ENCODE measurements around the gene RPL7L1. TPM values are rescaled to one million over a fixed set of nuclear protein-coding genes. Genes with fewer than 3 reads are reported as not detected.

RPL7L1 gene
- total and polyA plus RNA-seq, 2 of the 4 experiments (the other 2 are of a cell fraction): 43.0 to 112 TPM

- no peak overlapping the region for H2AK5ac ChIP-seq (ENCODE audit: low read depth, low read length)
- H3K27ac ChIP-seq (ENCODE audit: insufficient read depth, low read length): no peak overlapping the region
- ChIA-PET CTCF (no interaction called here), POLR2A (ENCODE audit: unreplicated experiment) (no interaction called here)
- in situ Hi-C loops (cut with MboI; ENCODE audit: low sequenced_read_pairs) (loop anchor here (10.0 to 25.0 kb wide), 2 partner anchors 245 to 813 kb away; no protein-coding TSS in a partner anchor), dilution Hi-C loops (cut with HindIII; ENCODE audit: low sequenced_read_pairs, unreplicated experiment) (no loop called here), intact Hi-C loops (cut with micrococcal nuclease) (loop anchor here (1.0 to 10.0 kb wide), 5 partner anchors 77 to 825 kb away; partner anchors contain the start of genes KLHDC3 and PEX6)
- no peak for TF ChIP-seq BHLHE40 (IDR thresholded peaks at IDR 0.05; ENCODE audit: low read depth, low read length)
- TF ChIP-seq USF2 (IDR thresholded peaks at IDR 0.05; ENCODE audit: low read depth, low read length): no peak
- TF ChIP-seq MAFK (IDR thresholded peaks at IDR 0.05; ENCODE audit: low read depth, low read length): no peak
- no peak for TF ChIP-seq RCOR1 (IDR thresholded peaks at IDR 0.05; ENCODE audit: insufficient replicate concordance, low read length)
- TF ChIP-seq CEBPB (IDR thresholded peaks at IDR 0.05; ENCODE audit: low read depth, low read length): no peak
- no peak for TF ChIP-seq MXI1 (IDR thresholded peaks at IDR 0.05; ENCODE audit: borderline replicate concordance, low read depth, low read length)
- TF ChIP-seq FOS (IDR thresholded peaks at IDR 0.05; ENCODE audit: low read depth, low read length): no peak
- TF ChIP-seq CHD1 (IDR thresholded peaks at IDR 0.05; ENCODE audit: low read depth, low read length): no peak
- TF ChIP-seq ELK1 (IDR thresholded peaks at IDR 0.05; ENCODE audit: borderline replicate concordance, low read depth, low read length): no peak
- TF ChIP-seq SMC3 (IDR thresholded peaks at IDR 0.05; ENCODE audit: low read depth, low read length): no peak
- TF ChIP-seq MAZ (IDR thresholded peaks at IDR 0.05; ENCODE audit: borderline replicate concordance, low read depth, low read length): no peak
- no peak for TF ChIP-seq CTCF (conservative IDR thresholded peaks at IDR 0.05; ENCODE audit: low read depth, low read length)
- TF ChIP-seq RAD21 (IDR thresholded peaks at IDR 0.05; ENCODE audit: low read length): no peak
- TF ChIP-seq NFE2L2 (IDR thresholded peaks at IDR 0.05; ENCODE audit: low read depth, low read length): no peak
- H3K4ac ChIP-seq (ENCODE audit: low read depth, low read length): no peak overlapping the region
- no peaks in the 10 kb centered on the region for H3K79me1 ChIP-seq (ENCODE audit: low read depth in 1 of 2, low read length in 2 of 2)
- ATAC-seq (ENCODE audit: low read depth) (no peak), DNase-seq (no peak)
- no peak overlapping the region; the same call in 1 of the 2 replicates for H4K5ac ChIP-seq (ENCODE audit: low read depth, low read length)
- no peaks in the 10 kb centered on the region for H3K9me3 ChIP-seq (ENCODE audit: control insufficient read depth, insufficient read depth, low read length)
- no peak overlapping the region for H2BK120ac ChIP-seq (ENCODE audit: low read depth, low read length)
- H2AK9ac ChIP-seq (replicated peaks; ENCODE audit: low read depth, low read length, poor library complexity): no peak overlapping the region
- H3K56ac ChIP-seq (ENCODE audit: extremely low read depth, insufficient read depth, low read length): no peak overlapping the region
- no peak overlapping the region for H3K4me3 ChIP-seq (ENCODE audit: insufficient read depth, low read depth, low read length)
- H4K8ac ChIP-seq (ENCODE audit: low read depth in 2 of 2, low read length in 2 of 2): peak overlapping the region in 1 of 2 experiments; percentile 5; a peak in 1 of 4 replicates
- no peaks in the 10 kb centered on the region for H3K27me3 ChIP-seq (ENCODE audit: control insufficient read depth, insufficient read depth, low read length)
- H4K91ac ChIP-seq (ENCODE audit: insufficient read depth, low read depth, low read length): no peak overlapping the region
- H3K36me3 ChIP-seq (ENCODE audit: control insufficient read depth, insufficient read depth, low read length): no peaks in the 10 kb centered on the region
- no peak overlapping the region for H3K9ac ChIP-seq (ENCODE audit: low read depth, low read length)
- no peak overlapping the region for H2BK15ac ChIP-seq (ENCODE audit: low read depth, low read length)
- no peak overlapping the region for H2BK5ac ChIP-seq (ENCODE audit: low read depth, low read length, poor library complexity, severe bottlenecking)
- no peak overlapping the region for H3K14ac ChIP-seq (replicated peaks; ENCODE audit: low read depth, low read length)
- no peaks in the 10 kb centered on the region for H4K20me1 ChIP-seq (ENCODE audit: insufficient read depth, low read length)
- H2BK20ac ChIP-seq (ENCODE audit: low read depth, low read length): no peak overlapping the region
- WGBS, 2 experiments (ENCODE audit: extremely low coverage in 2 of 2, insufficient read length in 1 of 2): no CpG with 5 or more reads among the region's 8 CpGs
- H3K4me1 ChIP-seq (ENCODE audit: control insufficient read depth, insufficient read depth, low read length): peaks cover 3% of the 10 kb centered on the region; the same call in 1 of the 2 replicates
- H3K4me2 ChIP-seq (ENCODE audit: low read depth, low read length): no peak overlapping the region
- H3K23ac ChIP-seq (ENCODE audit: low read depth, low read length): no peak overlapping the region
- no peak overlapping the region for H3K18ac ChIP-seq (ENCODE audit: low read depth, low read length)
- H3K9me1 ChIP-seq (ENCODE audit: insufficient read depth, low read length): no peaks in the 10 kb centered on the region
- H2AFZ ChIP-seq (replicated peaks; ENCODE audit: low read length, poor library complexity): peak overlapping the region; percentile 21
- no TSS peak for BruUV-seq (replicated peaks)
Observed at GRCh38 chr6:42899871-42900270, 20.5 kb downstream of the RPL7L1 start.
